ENCODE measurements around the gene SLC24A3.

SLC24A3 gene

DNA sequence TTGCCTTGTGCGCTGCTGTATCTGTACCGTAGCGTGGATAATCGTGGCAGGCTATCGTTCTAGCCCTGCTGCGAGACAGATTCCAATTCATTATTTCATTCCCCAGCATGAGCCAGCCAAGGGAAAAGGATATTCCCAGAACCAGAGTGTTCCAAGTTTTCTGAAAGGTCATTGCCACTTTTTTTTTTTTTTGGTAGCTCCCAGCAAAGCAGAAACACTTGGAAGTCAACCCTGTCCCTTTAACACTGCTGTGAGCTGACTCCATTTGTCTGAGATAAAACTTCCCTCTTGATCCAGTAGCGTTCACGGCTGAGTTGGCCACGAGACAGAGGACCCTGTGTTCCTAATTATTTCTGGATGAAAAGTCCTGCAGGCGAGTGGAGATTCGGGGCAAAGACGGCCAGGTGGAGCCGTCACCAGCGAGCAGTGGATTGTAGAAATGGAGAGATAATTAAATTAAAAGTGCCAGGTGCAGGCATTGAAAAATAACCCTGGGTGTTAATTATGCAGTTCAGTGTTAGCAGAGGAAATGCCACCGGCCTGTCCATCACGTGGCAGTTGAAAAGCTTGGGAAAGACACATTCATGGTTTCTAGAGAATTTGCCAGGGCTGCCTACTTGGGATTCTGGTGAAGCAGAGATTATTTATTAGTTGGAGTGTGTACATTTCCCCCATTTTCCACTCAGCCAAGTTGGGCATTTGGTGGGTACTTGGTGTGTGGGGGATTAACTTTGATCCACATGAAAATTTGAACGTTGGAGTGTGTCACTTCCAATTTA lies 164.2 kb downstream of the SLC24A3 start:
- no peak overlapping the region for H3K4me3 ChIP-seq (ENCODE audit: low read length)
- TF ChIP-seq ZNF274 (IDR thresholded peaks at IDR 0.05; ENCODE audit: low read depth, low read length): no peak

- no peak for TF ChIP-seq ZNF274 (IDR thresholded peaks at IDR 0.05; ENCODE audit: low read depth, low read length)
Measured at GRCh38 chr20:19378058-19378457, 165.6 kb downstream of the SLC24A3 start.

GRCh38 chr20:19380211-19380610 lies 167.8 kb downstream of the SLC24A3 start:
- TF ChIP-seq ZNF274 (IDR thresholded peaks at IDR 0.05; ENCODE audit: low read depth, low read length): no peak
- no peak overlapping the region for H3K4me3 ChIP-seq (ENCODE audit: low read length)

More at GRCh38 chr20:19378058-19378457, 165.6 kb downstream of the SLC24A3 start:
- no peak overlapping the region for H3K4me3 ChIP-seq (ENCODE audit: low read length)

- H3K4me3 ChIP-seq (ENCODE audit: low read length): no peak overlapping the region
- TF ChIP-seq ZNF274 (IDR thresholded peaks at IDR 0.05; ENCODE audit: low read depth, low read length): no peak
Measured at GRCh38 chr20:19381947-19382346, 169.5 kb downstream of the SLC24A3 start.

- no peak for TF ChIP-seq ZNF274 (IDR thresholded peaks at IDR 0.05; ENCODE audit: low read depth, low read length)
- H3K4me3 ChIP-seq (ENCODE audit: low read length): no peak overlapping the region
Measured at GRCh38 chr20:19382386-19383340, 170.2 kb downstream of the SLC24A3 start.

GRCh38 chr20:19384940-19385339 lies 172.5 kb downstream of the SLC24A3 start:
- TF ChIP-seq ZNF274 (IDR thresholded peaks at IDR 0.05; ENCODE audit: low read depth, low read length): no peak

DNA sequence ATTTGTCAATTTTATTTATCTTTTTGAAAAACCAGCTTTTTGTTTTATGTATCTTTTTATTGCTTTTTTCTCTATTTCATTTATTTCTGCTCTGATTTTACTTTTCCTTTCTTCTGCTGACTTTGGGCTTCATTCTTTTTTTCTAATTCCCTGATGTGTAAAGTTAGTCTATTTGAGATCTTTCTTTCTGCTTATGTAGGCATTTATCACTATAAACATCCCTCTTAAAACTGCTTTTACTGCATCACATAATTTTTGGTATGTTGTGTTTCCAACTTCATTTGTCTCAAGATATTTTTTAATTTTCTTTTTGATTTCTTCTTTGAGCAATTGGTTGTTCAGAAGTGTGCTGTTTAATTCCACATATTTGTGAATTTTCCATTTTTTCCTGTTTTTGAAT lies 174.8 kb downstream of the SLC24A3 start:
- TF ChIP-seq ZNF274 (IDR thresholded peaks at IDR 0.05; ENCODE audit: low read depth, low read length): no peak
- H3K4me3 ChIP-seq (ENCODE audit: low read length): no peak overlapping the region

More at GRCh38 chr20:19384940-19385339, 172.5 kb downstream of the SLC24A3 start:
- no peak overlapping the region for H3K4me3 ChIP-seq (ENCODE audit: low read length)

- TF ChIP-seq ZNF274 (IDR thresholded peaks at IDR 0.05; ENCODE audit: low read depth, low read length): no peak
- H3K4me3 ChIP-seq (ENCODE audit: low read length): no peak overlapping the region
Measured at GRCh38 chr20:19392344-19393130, 180.1 kb downstream of the SLC24A3 start.

DNA sequence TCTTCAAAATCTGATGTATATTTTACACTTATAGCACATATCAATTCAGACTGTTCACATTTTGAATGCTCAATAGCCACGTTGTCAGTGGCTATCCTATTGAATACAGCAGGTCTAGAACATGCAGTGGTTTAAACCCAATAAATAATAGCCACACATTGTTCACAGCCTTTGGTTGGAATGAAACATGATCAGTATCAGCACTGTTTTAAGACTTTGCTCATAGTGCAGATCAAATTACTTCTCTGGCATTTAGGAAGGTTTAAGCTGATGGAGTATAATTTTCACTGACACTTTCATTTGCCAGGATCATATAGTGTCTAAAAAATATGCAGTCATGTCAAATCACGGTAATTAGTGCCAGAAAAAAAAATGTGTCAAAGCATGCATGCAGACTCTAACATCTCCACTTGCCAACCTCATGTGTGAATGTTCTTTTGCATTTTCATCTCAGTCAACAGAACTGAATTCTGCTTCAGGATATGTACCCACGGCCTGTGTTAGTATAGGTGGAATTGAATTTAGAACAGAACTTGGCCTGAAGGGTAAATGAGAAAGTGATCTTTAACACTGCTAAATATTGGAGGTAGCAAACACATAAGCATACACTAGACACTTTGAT lies 184.1 kb downstream of the SLC24A3 start:
- no peak for TF ChIP-seq ZNF274 (IDR thresholded peaks at IDR 0.05; ENCODE audit: low read depth, low read length)
- H3K4me3 ChIP-seq (ENCODE audit: low read length): no peak overlapping the region

DNA sequence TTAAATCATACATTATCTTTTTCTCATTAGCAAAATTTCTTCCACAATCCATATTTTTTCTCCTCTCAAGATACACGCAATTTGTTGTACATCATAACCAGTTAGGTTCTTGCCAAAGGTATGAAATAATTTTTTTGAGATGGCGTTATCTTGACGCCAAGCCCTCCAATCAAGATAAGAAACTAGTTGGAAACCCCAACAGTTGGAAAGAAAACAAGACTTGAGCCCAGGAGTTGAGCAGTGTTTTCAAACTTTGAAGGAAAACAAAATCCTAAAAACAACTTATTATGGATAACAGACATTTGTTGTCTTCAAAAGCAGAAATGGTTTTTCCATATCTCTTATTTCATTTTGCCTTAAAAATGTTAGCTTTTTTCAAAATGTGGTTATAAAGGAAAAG lies 184.8 kb downstream of the SLC24A3 start:
- H3K4me3 ChIP-seq (ENCODE audit: low read length): no peak overlapping the region
- TF ChIP-seq ZNF274 (IDR thresholded peaks at IDR 0.05; ENCODE audit: low read depth, low read length): no peak

DNA sequence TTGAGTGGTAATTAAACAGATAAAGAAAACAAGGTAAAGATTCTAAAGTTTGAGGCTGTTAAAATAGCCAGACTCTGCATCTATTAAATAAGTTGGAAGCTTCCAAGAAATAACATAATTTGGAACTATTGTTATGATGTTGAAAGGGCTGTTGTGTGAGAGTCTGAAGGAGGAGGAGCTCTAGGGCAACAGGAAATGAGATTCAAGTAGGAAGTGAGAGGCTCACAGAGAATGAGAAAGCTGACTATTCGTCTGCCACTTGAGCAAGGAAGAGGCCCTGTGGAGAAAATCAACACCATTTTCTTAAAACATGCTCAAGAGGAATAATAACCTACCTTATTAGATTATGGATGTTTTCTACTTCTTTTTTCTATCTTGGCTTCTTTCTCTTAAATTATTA lies 185.2 kb downstream of the SLC24A3 start:
- H3K4me3 ChIP-seq (ENCODE audit: low read length): no peak overlapping the region
- no peak for TF ChIP-seq ZNF274 (IDR thresholded peaks at IDR 0.05; ENCODE audit: low read depth, low read length)

GRCh38 chr20:19401096-19401495 lies 188.7 kb downstream of the SLC24A3 start:
- H3K4me3 ChIP-seq (ENCODE audit: low read length): no peak overlapping the region
- no peak for TF ChIP-seq ZNF274 (IDR thresholded peaks at IDR 0.05; ENCODE audit: low read depth, low read length)

DNA sequence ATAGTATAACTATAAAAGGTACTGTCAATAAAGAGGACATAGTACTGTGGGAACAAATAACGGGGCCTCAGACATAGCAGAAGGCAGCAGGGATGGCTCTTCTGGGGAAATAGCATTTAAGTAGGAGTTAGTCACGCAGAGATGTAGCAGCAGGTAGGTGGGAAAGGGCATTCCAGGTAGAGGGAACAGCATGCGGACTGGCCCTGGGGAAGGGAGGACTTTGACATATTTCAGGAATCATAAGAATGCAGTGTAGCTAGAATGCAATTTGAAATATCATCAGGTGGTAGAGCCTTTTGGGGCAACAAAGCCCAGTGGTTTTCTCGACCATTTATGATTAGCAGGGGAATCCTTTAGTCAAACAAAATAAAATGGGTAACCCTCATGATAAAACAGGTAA lies 191.1 kb downstream of the SLC24A3 start:
- no peak overlapping the region for H3K4me3 ChIP-seq (ENCODE audit: low read length)
- no peak for TF ChIP-seq ZNF274 (IDR thresholded peaks at IDR 0.05; ENCODE audit: low read depth, low read length)

GRCh38 chr20:19404826-19405225 lies 192.4 kb downstream of the SLC24A3 start:
- no peak for TF ChIP-seq ZNF274 (IDR thresholded peaks at IDR 0.05; ENCODE audit: low read depth, low read length)
- H3K4me3 ChIP-seq (ENCODE audit: low read length): no peak overlapping the region

Measured in GM08714 (cell line).